Measurements from ENCODE around the gene EXOSC10. TPM values are rescaled to one million over a fixed set of nuclear protein-coding genes. Genes with fewer than 3 reads are reported as not detected.

EXOSC10 gene
- total RNA-seq: 10 to 100 TPM; 70.2 to 84.6 TPM

DNA sequence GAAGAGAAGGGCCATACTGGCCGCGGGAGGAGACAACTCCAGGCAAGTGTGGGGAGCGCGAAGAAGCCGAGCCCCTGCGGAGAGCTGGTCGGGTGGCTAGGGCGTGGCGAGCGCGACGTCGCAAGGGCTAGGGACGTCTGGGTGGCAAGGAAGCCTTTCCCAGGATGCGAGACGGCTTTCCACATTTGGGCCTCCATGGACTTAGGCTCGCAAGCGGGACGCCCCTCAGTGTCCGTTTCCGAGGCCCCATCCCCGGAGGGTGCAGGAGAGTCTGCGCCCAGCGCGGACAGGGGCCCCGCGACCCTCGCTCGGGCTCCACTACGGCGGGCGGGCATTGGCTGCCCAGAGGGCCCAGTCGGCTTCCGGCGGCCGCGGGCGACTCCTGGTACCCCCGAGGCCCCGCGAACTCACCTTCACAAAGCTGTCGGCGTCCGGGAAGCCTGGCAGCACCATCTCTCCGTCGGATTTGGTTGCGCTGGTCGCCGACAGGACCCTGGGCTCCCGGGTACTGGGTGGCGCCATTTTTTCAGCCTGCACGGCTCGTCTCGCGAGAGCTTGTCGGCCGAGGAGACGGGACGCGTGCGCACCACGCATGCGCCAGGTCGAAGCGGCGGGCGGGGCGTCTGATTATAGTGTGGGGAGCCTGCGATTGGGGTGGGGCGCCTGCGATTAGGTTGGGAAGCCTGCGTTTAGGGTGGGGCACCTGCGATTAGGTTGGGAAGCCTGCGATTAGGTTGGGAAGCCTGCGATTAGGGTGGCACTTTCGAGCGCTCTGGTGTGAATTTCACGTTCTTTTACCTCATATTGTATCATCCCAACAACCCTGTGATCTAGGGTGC, at the start of gene EXOSC10:
TSS of gene EXOSC10 (minus strand) at position 560 of the 839 bp plus-strand sequence. CDS start at position 522, 38 bp downstream.
- peaks cover 14% of the 10 kb centered on the region for H3K4me1 Mint-ChIP-seq (ENCODE audit: low read depth)
- no peaks in the 10 kb centered on the region for H3K9me3 Mint-ChIP-seq
- peak within 1 kb of the TSS; percentile 93 to 94 for H3K4me3 Mint-ChIP-seq
- peaks cover 4 to 10% of the 10 kb centered on the region in 2 donors for H3K36me3 Mint-ChIP-seq (ENCODE audit: insufficient read depth in 2 of 2)
- H3K27me3 Mint-ChIP-seq (ENCODE audit: low read depth): no peaks in the 10 kb centered on the region
- H3K27ac Mint-ChIP-seq: peak within 1 kb of the TSS; percentile 97
- DNase-seq (peak; percentile 96 to 97), ATAC-seq (replicated peaks in 1 of 2) (peak; percentile 97)

DNA sequence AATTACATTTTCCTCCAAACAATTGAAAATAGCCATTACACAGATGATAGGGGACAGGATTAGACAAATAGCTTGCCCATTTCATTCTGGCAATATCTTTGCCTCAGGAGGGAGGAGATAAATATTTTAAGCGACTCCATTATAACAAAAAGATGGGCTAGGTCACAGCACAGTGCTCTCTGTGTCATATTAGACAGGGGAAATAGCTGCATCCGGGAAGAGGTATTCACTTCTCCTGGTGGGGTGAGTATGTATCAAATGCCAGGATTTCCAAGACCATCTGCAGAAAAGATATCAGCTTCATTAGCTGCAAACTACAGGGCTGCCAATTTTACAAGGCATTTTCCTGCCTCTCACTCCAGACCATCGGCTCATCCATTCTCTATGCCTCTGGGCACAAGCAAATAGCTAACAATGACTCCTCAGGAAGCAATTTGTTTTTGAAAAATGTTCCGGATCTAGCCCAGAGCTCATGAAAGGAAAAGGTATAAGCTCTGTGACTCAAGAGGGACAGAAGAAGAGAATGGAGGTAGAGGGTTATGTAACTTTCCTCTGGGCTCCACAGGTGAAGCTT, 47.6 kb upstream of the EXOSC10 start:
- H3K36me3 Mint-ChIP-seq (ENCODE audit: insufficient read depth in 2 of 2): peaks cover 5 to 9% of the 10 kb centered on the region in 2 donors
- no peak for ATAC-seq (replicated peaks in 1 of 2)
- H3K4me1 Mint-ChIP-seq (ENCODE audit: low read depth): peaks cover 6% of the 10 kb centered on the region

DNA sequence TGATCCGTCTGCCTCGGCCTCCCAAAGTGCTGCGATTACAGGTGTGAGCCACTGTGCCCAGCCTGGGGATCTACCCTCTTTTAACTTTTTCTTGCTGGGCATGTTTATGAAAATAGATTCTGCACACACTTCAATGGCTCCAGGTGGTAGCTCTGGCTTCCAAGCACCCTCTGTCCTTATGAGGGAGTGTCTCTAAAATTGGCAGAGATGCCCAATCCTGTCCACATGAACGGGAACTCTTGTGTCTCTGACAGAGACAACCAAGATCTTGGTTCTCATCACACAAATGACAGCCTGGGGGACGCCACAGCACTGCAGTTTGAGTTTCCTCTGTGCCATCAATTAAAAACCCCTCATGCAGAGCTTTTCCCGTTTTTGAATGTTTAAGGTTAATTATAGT, 46.1 kb upstream of the EXOSC10 start:
- no peak overlapping the region for H3K27ac Mint-ChIP-seq
- DNase-seq: no peak
- peaks cover 5 to 9% of the 10 kb centered on the region in 2 donors for H3K36me3 Mint-ChIP-seq (ENCODE audit: insufficient read depth in 2 of 2)
- H3K9me3 Mint-ChIP-seq: no peaks in the 10 kb centered on the region
- ATAC-seq (replicated peaks in 1 of 2): no peak
- H3K4me1 Mint-ChIP-seq (ENCODE audit: low read depth): peaks cover 6% of the 10 kb centered on the region
- H3K27me3 Mint-ChIP-seq (ENCODE audit: low read depth): no peaks in the 10 kb centered on the region
- no peak overlapping the region for H3K4me3 Mint-ChIP-seq

More for the DNA sequence above, 47.6 kb upstream of the EXOSC10 start:
- no peak overlapping the region for H3K27ac Mint-ChIP-seq
- DNase-seq: no peak
- H3K27me3 Mint-ChIP-seq (ENCODE audit: low read depth): no peaks in the 10 kb centered on the region
- no peak overlapping the region for H3K4me3 Mint-ChIP-seq
- no peaks in the 10 kb centered on the region for H3K9me3 Mint-ChIP-seq

DNA sequence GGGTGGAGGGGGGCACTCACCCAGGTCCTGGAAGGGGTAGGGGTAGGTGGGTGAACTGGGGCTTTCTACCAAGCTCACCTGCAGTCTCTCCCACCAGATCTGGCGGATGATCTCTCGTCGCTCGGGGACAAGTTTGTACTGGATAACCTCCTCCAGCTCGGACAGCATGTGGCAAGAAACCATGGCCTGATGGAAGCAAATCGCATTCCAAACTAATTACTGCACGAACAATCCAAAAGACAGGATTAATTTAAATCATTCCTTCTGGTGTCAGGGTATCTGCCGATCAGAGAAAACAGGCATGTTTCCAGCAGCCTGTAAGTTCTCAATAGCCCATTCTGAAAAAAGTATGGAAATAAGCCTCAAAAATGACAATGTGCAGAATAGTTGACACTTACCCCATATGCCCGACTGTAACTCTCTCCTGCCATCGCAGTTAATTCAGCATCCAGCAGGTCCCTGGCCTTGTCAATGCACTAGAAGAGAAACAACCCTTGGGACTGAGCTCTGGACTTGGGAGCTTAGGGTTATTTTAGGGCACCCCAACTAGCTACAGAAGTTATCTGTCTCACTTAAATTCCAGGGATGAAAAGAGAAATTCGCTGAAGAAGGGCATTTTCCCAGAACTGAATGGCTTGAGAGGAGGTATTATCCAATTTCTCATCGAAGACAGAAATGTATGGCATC, 45.0 kb upstream of the EXOSC10 start:
- H3K27ac Mint-ChIP-seq: no peak overlapping the region
- H3K9me3 Mint-ChIP-seq: no peaks in the 10 kb centered on the region
- ATAC-seq (replicated peaks in 1 of 2) (no peak), DNase-seq (no peak)
- peaks cover 4 to 5% of the 10 kb centered on the region in 2 donors for H3K36me3 Mint-ChIP-seq (ENCODE audit: insufficient read depth in 2 of 2)
- no peaks in the 10 kb centered on the region for H3K27me3 Mint-ChIP-seq (ENCODE audit: low read depth)
- H3K4me3 Mint-ChIP-seq: no peak overlapping the region
- peaks cover 6% of the 10 kb centered on the region for H3K4me1 Mint-ChIP-seq (ENCODE audit: low read depth)

DNA sequence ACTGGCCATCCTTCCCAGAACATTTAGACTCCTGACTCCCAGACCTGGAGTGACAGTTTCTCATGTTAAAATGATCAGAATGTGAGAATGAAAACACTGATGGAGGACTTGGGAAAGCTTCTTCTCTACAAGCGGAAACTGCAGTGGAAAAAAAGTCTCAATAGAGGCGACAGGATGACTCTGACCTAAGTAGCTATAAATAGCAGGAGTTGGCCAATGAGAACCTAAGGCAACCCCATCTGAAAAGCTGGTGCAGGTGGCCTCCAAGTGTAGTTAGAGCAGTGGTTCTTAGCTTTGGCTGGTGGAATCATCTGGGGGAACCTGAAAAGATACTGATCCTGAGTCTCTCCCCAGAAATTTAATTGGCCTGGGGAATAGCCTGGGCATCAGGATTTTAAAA, 44.2 kb upstream of the EXOSC10 start:
- Mint-ChIP-seq H3K27me3 (ENCODE audit: low read depth) (no peaks in the 10 kb centered on the region), H3K27ac (peak overlapping the region; percentile 88)

DNA sequence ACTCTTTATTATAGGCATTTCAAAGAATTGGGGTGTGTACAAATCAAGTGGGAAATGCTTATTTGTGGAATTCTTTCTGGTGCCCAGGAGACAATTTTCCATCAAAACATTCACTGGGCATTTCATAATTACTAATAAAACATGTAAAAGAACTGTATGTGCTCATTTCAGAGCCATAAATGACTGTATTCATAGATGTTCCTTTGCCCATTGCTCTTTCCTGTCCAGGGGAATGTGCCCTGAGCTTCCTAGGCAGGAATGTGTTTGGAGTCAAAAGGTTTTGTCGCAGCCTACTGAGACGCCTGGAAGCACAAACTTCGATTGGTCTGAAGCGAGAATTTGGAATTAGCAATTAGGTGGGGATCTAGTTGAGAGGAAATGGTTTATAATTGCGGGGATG, 43.7 kb upstream of the EXOSC10 start:
- no peak for DNase-seq
- Mint-ChIP-seq H3K9me3 (no peaks in the 10 kb centered on the region), H3K36me3 (ENCODE audit: insufficient read depth in 2 of 2) (peaks cover 4 to 5% of the 10 kb centered on the region in 2 donors), H3K27ac (peak overlapping the region; percentile 88), H3K4me1 (ENCODE audit: low read depth) (peaks cover 6% of the 10 kb centered on the region), H3K4me3 (no peak overlapping the region), H3K27me3 (ENCODE audit: low read depth) (no peaks in the 10 kb centered on the region)
- no peak for ATAC-seq (replicated peaks in 1 of 2)

More for the DNA sequence above, 44.2 kb upstream of the EXOSC10 start:
- H3K36me3 Mint-ChIP-seq (ENCODE audit: insufficient read depth in 2 of 2): peaks cover 2 to 5% of the 10 kb centered on the region in 2 donors
- H3K9me3 Mint-ChIP-seq: no peaks in the 10 kb centered on the region
- DNase-seq (no peak), ATAC-seq (replicated peaks in 1 of 2) (peak in 1 of 2 donors; percentile 33)
- H3K4me1 Mint-ChIP-seq (ENCODE audit: low read depth): peaks cover 6% of the 10 kb centered on the region
- H3K4me3 Mint-ChIP-seq: no peak overlapping the region

DNA sequence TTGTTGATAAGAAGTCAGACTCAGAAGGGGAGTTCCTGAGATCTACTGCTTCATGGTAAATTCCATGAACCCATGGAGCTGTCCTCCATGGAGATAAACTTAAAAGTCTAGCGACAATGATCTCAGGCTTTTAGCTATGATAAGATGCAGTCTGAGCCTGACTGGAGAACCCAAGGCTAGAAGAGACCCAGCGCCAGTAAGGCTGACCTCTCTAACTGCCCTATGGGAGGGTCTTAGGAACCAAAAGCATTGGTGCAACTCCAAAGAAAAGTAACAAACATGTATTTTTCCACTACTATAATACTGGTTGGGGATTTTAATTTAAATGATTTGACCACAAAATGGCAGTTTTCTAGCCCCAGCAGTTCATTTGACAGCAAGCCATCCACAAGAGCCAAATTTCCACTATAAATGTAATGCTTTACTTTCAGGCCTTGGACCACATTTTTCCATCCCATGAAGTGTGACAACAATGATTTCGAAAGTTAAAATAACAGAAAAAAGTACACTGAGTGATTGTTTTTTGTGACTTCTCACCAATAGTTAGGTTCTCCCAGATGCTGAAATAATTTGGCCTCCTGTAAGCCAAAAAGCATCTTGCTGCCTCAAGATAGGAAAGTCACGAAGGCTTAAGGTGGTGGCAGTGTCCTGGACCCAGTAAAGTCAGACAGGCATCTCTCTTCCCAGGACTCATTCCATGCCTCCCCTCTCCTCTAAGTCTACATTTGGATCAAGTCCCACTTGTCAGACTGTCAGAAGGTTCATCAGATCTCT, 43.1 kb upstream of the EXOSC10 start:
- Mint-ChIP-seq H3K4me1 (ENCODE audit: low read depth) (peaks cover 6% of the 10 kb centered on the region), H3K36me3 (ENCODE audit: insufficient read depth in 2 of 2) (peaks cover 5% of the 10 kb centered on the region in 2 donors), H3K27me3 (ENCODE audit: low read depth) (no peaks in the 10 kb centered on the region), H3K4me3 (no peak overlapping the region), H3K9me3 (no peaks in the 10 kb centered on the region), H3K27ac (no peak overlapping the region)
- ATAC-seq (replicated peaks in 1 of 2) (no peak), DNase-seq (no peak)

DNA sequence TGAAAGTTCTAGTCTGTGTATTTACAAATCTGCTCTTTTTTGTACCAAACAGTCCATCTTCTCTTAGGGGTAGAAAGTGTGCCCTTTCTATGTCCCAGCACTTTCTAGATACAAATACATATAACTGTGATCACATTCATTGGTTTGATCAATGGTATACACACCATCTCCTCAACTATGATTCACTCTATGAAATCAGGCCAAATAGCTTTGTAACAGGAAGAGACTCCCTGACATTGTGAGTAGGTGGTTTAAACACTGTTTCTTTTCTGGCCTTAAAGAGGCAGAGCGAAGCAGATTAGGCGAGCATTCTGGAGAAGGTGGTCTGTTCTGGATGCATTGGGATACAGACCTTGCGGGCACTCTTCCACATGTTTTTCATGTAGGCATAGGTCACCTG, 39.3 kb upstream of the EXOSC10 start:
- Mint-ChIP-seq H3K27me3 (ENCODE audit: low read depth) (no peaks in the 10 kb centered on the region), H3K36me3 (ENCODE audit: insufficient read depth in 2 of 2) (peaks cover 5 to 7% of the 10 kb centered on the region in 2 donors), H3K27ac (peak overlapping the region; percentile 9), H3K4me3 (no peak overlapping the region), H3K4me1 (ENCODE audit: low read depth) (peaks cover under 1% of the 10 kb centered on the region), H3K9me3 (no peaks in the 10 kb centered on the region)
- ATAC-seq (replicated peaks in 1 of 2) (no peak), DNase-seq (no peak)

DNA sequence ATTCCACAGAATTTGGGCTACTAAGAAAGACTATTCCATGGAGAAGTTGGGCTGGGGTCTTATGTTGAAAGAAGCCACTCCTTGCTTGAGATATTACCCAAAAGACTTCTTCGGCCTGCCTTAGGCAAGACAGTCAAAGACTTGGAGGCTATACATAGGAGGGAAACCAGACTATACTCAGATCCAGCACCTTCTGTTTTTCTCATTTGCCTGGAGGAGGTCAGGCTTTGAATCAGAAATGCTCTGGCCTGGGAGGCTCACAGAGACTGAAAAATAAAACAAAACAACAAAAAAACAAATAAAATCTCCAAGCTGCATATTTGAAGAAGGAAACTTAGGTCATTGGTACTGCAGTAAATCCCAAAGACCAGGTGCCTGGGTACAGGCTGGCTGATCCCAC, 38.4 kb upstream of the EXOSC10 start:
- H3K4me1 Mint-ChIP-seq (ENCODE audit: low read depth): no peaks in the 10 kb centered on the region

DNA sequence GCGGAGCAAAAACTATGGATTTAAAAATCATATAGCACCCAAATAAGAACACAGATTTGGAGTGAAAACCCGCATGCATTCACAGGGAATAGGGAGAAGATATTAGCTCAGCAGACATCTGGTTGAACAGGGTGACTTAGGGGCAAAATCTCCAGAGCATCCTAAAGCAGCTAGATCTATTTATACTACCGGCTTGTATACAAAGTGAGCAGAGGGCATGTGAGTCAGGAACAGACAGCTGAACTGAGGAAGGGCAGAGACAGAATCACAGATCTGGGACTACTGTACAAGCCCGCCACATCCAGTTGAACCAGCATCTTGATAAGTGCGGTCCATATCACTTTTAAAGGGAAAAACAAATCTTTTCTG, 35.2 kb upstream of the EXOSC10 start:
- Mint-ChIP-seq H3K27me3 (ENCODE audit: low read depth) (no peaks in the 10 kb centered on the region), H3K4me1 (ENCODE audit: low read depth) (no peaks in the 10 kb centered on the region), H3K9me3 (no peaks in the 10 kb centered on the region), H3K27ac (no peak overlapping the region), H3K36me3 (ENCODE audit: insufficient read depth in 2 of 2) (peaks cover 1 to 7% of the 10 kb centered on the region in 2 donors), H3K4me3 (no peak overlapping the region)
- ATAC-seq (replicated peaks in 1 of 2) (no peak), DNase-seq (no peak)

More for the DNA sequence above, 38.4 kb upstream of the EXOSC10 start:
- no peak for DNase-seq
- ATAC-seq (replicated peaks in 1 of 2): no peak
- no peaks in the 10 kb centered on the region for H3K9me3 Mint-ChIP-seq
- peaks cover 1 to 5% of the 10 kb centered on the region in 2 donors for H3K36me3 Mint-ChIP-seq (ENCODE audit: insufficient read depth in 2 of 2)
- H3K27ac Mint-ChIP-seq: peak overlapping the region; percentile 50
- H3K27me3 Mint-ChIP-seq (ENCODE audit: low read depth): no peaks in the 10 kb centered on the region
- no peak overlapping the region for H3K4me3 Mint-ChIP-seq

DNA sequence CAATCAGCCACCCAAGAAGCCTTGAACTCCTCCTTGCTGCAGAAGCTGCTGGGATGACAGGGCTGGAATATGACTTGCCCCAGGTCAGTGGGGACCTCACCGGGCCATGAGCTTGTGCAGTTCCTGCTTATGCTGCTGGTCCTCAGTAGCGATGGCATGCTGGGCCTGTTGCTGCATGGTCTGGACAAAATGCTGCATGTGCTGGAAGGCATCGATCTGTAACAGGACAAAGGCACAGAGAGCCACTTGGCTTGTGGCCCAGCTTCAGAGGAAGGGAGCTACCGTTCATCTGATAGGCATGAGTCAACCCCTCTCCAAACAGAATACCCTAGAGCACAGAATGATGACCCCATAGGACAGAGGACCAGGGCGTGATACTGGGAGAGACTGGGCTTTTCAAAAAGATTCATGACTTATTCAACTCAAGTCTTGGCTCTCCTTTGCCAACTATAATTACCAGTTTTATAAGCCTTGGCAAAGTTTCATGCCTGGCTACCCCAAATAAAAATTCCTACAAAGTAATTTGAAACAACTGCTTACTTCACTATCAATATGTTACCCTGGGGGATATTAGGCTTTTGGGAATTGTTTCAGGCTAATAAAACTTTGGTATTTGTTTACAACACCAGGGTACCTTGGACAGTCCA, 34.7 kb upstream of the EXOSC10 start:
- no peak for DNase-seq
- H3K4me3 Mint-ChIP-seq: no peak overlapping the region
- H3K4me1 Mint-ChIP-seq (ENCODE audit: low read depth): no peaks in the 10 kb centered on the region
- H3K36me3 Mint-ChIP-seq (ENCODE audit: insufficient read depth in 2 of 2): peaks cover 1 to 12% of the 10 kb centered on the region in 2 donors
- H3K27ac Mint-ChIP-seq: no peak overlapping the region
- H3K9me3 Mint-ChIP-seq: no peaks in the 10 kb centered on the region
- ATAC-seq (replicated peaks in 1 of 2): no peak
- no peaks in the 10 kb centered on the region for H3K27me3 Mint-ChIP-seq (ENCODE audit: low read depth)

DNA sequence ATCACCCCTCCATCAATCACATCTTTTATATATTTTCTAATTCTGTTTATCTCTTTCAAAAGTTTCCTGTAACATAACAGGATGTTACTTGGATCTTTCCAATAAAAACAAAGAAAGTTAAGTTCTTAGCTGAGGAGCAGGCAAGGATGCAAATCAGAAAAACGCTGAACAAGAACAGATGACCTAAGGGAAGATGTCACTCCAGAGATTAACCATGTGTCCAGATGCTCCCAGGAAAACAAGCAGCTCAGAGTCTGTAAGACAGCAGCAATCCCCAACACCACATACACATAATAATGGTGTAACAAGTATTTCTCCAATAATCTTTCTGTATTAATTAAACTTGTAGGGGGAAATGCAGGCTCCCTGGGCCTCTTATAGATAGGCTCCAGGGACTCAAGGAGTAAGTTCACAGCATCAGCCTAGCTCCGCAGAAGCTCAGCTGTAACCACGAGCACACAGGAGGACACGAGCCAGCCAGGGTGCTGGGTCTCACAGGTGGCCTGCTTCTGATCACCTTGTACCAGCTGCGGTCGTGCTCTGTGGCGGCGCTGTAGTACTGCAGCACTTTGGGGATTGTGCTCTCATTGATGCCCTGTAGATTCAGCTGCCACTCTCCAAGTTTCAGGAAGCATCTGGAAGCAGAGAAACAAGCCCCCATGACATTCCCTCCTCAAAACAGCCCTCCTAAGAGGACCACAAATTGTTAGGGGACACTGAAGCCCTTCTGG, 33.1 kb upstream of the EXOSC10 start:
- Mint-ChIP-seq H3K4me1 (ENCODE audit: low read depth) (no peaks in the 10 kb centered on the region), H3K4me3 (no peak overlapping the region), H3K27ac (peak overlapping the region; percentile 39), H3K27me3 (ENCODE audit: low read depth) (no peaks in the 10 kb centered on the region), H3K9me3 (no peaks in the 10 kb centered on the region), H3K36me3 (ENCODE audit: insufficient read depth in 2 of 2) (peaks cover 2 to 10% of the 10 kb centered on the region in 2 donors)
- ATAC-seq (replicated peaks in 1 of 2) (no peak), DNase-seq (no peak)
